GM13977 (cell line): ENCODE data around the gene ERC2.

Source experiments
- DNase-seq: peaks from one replicate; pipeline ENCODE4 v3.0.0; 2012; ENCODE audit warnings: low spot score
- in situ Hi-C: fragments of 300-500 bp; cut with MboI; formaldehyde crosslinking; loops from one replicate; pipeline ENCODE4 v1.12.0; 2022; ENCODE audit warnings: low sequenced_read_pairs, low pct_unique_long_range_greater_than_20kb, mixed read lengths, inconsistent platforms; ENCODE audit not compliant: unreplicated experiment
- TF ChIP-seq, protein P1 (sequence below): IDR thresholded peaks from 2 replicates; pipeline ENCODE4 v1.5.1; 2012; ENCODE audit warnings: mild to moderate bottlenecking, control low read depth; ENCODE audit not compliant: insufficient read depth; ENCODE audit errors: extremely low read depth, missing control alignments

Gene ERC2

DNA sequence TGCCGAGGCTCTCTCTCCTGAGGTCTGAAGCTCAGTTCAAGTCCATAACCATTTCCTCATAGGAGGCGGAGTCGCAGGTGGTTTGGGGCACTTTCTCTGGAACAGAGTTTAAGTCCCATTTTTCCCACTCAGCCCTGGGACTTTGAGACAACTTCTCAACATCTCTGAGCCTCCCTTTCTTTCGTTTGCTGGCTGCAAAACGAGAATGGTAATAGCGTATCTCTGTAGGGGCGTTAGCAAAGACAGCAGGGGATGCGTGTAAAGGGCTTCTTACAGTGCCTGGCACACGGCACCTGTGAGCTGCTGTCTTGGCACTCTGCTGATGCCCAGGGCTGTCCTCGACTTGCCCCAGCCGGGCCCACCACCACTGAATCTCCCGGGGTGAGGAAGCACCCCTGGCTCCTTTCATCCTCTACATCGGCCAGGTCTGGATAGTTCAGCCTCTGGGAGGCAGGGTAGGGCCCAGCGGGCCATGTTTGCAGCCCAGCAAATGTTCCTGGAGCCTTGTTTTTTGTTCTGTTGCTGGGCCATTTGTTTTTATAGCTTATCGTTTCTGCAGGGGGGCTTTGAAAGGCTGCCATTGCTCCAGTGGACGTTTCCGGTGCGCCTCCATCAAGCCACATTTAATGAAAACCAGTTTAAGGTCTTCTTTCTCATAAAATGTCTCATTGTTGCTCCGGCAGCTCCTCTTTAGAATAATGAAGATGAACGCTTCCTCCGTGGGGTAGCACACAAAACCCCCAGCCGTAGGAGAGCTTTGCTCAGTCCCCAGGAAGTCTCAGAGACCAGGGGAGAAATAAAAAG, 921.2 kb downstream of the ERC2 start:
- TF ChIP-seq, protein P1, sequence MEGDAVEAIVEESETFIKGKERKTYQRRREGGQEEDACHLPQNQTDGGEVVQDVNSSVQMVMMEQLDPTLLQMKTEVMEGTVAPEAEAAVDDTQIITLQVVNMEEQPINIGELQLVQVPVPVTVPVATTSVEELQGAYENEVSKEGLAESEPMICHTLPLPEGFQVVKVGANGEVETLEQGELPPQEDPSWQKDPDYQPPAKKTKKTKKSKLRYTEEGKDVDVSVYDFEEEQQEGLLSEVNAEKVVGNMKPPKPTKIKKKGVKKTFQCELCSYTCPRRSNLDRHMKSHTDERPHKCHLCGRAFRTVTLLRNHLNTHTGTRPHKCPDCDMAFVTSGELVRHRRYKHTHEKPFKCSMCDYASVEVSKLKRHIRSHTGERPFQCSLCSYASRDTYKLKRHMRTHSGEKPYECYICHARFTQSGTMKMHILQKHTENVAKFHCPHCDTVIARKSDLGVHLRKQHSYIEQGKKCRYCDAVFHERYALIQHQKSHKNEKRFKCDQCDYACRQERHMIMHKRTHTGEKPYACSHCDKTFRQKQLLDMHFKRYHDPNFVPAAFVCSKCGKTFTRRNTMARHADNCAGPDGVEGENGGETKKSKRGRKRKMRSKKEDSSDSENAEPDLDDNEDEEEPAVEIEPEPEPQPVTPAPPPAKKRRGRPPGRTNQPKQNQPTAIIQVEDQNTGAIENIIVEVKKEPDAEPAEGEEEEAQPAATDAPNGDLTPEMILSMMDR: no peak
- DNase-seq: no peak
- in situ Hi-C loops: no loop called here

DNA sequence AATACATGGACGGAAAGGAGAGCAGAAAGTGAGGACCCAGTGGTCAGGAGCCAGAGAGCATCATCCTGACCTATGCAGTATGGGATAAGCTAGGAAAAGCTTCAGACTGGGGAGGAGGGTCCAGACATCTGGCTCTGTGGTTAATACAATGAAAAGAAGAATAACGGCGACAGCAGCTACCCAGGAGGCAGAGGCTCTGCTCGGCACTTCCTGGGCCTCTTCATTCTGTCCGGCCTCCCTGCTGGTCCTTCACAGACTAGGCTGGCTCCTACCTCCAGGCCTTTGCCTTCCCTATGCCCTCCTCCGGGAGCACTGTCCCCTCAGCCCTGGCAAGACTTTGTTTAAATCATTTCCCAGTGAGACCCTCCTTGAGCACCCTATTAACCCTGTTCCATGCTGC, 922.3 kb downstream of the ERC2 start:
- TF ChIP-seq, protein P1: no peak
- no peak for DNase-seq
- in situ Hi-C loops: no loop called here

DNA sequence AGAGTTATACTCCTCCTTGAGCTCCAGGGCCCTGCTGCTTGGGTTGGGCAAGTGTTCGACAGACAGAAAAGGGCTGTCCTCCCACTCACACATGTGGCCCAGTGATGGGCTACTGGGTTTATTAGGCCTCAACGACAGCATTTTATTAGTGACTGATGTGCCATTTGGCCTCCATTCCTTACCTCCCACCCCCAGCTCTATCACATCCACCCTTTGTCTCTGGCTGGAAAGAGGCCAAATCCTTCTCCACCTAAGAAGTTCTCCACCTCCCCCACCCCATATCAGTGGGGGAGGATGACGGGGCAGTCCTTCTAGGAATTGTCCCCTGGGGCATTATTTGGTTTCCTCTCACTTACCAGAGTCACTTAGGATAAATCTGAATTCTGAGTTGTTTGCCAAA, 924.0 kb downstream of the ERC2 start:
- DNase-seq: no peak
- TF ChIP-seq, protein P1: no peak
- in situ Hi-C loops: no loop called here

DNA sequence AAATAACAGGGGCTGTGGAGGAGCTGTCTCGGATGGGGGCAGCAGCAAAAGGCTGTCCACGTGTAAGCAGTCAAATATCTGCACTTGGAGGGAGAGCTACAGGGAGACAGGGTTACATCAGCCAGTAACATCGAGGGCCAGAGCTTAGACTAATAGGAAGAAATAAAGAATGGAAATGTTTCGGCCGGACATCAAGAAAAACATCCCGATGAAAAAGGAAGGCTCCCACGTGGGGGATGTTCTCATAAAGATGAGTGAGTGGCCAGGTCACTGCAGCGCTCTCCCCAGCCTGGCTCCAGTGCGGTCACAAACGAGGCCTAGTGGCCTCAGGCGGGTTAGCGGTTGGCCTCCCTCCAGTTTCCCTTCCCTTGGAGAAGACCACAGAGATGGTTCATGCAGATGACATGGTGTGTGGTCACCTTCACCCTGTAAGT, 925.1 kb downstream of the ERC2 start:
- DNase-seq: no peak
- TF ChIP-seq, protein P1: no peak
- in situ Hi-C loops: no loop called here

- no peak for DNase-seq
- in situ Hi-C loops: no loop called here
- TF ChIP-seq, protein P1: no peak
Observed at GRCh38 chr3:55541456-55541855, 926.8 kb downstream of the ERC2 start.

GRCh38 chr3:55541016-55541415, 927.3 kb downstream of the ERC2 start:
- TF ChIP-seq, protein P1: no peak
- in situ Hi-C loops: no loop called here
- no peak for DNase-seq
